Measurements from ENCODE around the gene EIF4G1.

DNA sequence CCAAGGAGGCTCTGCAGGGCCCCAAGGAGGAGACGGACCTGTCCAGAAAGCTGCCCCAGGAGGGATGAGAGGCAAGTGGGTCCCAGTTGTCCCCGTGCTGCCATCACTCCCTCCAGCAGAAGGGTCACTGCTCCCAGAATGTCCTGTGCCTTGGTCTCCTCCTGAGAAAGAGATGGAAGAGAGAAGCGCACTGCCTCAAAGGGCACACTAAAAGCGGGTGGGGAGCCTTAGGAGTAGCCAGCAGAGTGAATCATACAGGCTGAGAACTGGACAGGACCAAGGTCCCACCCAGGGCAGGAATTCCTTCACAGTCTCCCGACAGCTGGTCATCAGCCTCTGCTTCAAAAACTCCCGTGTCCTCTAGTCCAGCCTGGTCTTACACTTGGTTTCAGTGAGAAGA, 59.0 kb downstream of the EIF4G1 start:
- TF ChIP-seq POLR2A (IDR thresholded peaks at IDR 0.05): no peak
- TF ChIP-seq, protein P1, sequence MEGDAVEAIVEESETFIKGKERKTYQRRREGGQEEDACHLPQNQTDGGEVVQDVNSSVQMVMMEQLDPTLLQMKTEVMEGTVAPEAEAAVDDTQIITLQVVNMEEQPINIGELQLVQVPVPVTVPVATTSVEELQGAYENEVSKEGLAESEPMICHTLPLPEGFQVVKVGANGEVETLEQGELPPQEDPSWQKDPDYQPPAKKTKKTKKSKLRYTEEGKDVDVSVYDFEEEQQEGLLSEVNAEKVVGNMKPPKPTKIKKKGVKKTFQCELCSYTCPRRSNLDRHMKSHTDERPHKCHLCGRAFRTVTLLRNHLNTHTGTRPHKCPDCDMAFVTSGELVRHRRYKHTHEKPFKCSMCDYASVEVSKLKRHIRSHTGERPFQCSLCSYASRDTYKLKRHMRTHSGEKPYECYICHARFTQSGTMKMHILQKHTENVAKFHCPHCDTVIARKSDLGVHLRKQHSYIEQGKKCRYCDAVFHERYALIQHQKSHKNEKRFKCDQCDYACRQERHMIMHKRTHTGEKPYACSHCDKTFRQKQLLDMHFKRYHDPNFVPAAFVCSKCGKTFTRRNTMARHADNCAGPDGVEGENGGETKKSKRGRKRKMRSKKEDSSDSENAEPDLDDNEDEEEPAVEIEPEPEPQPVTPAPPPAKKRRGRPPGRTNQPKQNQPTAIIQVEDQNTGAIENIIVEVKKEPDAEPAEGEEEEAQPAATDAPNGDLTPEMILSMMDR (IDR thresholded peaks at IDR 0.05): no peak
